ENCODE measurements around the gene DZIP1L.

DZIP1L gene

DNA sequence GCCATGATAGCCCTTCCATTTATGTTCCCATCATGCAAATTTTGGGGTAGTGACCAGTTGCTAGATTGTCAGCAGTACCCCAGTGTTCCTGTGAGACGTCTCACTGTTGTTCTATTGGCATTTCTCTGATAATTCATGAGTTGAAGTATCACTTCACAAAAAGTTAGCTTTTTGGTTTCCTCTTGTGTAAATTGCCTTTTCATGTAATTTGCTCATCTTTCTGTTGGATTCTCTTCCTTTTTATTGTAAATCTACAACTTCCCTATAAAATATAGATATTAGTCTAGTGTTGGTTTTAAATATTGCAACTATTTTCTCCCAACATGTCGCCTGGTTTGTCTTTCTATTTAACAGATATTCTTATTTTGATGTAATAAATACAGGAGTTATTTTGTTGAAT, 24.3 kb upstream of the DZIP1L start:
- no peak overlapping the region for H3K4me3 ChIP-seq (ENCODE audit: low read depth, low read length)
- TF ChIP-seq, protein P1, sequence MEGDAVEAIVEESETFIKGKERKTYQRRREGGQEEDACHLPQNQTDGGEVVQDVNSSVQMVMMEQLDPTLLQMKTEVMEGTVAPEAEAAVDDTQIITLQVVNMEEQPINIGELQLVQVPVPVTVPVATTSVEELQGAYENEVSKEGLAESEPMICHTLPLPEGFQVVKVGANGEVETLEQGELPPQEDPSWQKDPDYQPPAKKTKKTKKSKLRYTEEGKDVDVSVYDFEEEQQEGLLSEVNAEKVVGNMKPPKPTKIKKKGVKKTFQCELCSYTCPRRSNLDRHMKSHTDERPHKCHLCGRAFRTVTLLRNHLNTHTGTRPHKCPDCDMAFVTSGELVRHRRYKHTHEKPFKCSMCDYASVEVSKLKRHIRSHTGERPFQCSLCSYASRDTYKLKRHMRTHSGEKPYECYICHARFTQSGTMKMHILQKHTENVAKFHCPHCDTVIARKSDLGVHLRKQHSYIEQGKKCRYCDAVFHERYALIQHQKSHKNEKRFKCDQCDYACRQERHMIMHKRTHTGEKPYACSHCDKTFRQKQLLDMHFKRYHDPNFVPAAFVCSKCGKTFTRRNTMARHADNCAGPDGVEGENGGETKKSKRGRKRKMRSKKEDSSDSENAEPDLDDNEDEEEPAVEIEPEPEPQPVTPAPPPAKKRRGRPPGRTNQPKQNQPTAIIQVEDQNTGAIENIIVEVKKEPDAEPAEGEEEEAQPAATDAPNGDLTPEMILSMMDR (conservative IDR thresholded peaks at IDR 0.05; ENCODE audit: low read depth, low read length): no peak

DNA sequence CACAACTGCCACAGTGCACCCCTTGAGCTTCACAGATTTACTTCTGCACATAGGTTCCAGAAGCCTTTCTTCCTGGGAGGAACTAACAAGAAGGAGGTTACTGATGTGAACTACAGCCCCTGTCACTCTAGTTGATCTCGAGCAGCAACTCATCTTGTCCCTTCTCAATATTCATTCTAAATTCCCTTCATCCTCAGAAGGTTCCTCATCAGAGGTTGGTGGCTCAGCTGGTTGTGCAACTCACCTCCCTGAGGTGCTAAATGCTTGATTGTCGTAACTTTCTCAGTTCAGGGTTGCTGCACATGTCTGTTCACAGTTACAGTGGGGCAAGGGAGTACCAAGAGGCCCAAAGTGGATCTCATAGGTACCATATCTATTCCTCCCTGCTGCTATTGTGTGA, 22.5 kb upstream of the DZIP1L start:
- TF ChIP-seq, protein P1 (conservative IDR thresholded peaks at IDR 0.05; ENCODE audit: low read depth, low read length): no peak
- no peak overlapping the region for H3K4me3 ChIP-seq (ENCODE audit: low read depth, low read length)
- no peak for DNase-seq (ENCODE audit: low read depth)

More for the DNA sequence above, 24.3 kb upstream of the DZIP1L start:
- no peak for DNase-seq (ENCODE audit: low read depth)

DNA sequence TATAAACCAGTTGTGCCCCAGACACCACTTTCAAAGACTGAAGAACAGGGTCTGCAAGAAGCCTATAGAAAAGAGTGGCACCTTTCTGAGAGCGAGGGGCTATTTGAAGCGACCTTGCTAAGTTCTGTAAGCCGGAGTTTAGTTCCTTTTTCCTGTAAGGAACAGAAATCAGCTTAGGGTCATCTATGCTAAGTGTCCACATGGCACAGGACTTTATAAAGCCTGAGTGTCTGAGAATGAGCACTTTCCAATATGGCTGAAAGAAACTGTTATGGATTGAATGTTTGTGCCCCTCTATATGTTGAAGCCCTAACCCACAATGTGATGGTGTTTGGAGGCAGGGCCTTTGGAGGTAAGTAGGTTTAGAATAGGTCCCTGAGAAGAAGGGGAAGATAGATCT, 20.8 kb upstream of the DZIP1L start:
- no peak overlapping the region for H3K4me3 ChIP-seq (ENCODE audit: low read depth, low read length)
- TF ChIP-seq, protein P1 (conservative IDR thresholded peaks at IDR 0.05; ENCODE audit: low read depth, low read length): no peak
- DNase-seq (ENCODE audit: low read depth): no peak

DNA sequence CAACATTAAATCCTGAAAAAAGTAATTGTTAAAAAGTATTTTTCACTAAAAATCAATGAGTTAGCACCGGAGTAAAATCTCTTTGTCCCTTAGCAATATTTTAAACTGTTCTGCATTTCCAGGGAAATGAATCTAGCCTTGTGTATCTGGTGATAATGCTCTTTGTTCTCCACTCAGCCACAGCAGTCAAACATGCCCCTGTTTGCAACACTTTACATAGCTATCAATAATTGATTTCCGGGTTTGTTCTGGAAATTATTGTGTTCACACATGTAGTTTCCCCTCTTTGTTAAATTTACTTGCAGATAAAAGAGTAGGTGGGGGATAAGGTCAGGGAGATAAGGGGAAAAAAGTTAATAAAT, 20.4 kb upstream of the DZIP1L start:
- TF ChIP-seq, protein P1 (conservative IDR thresholded peaks at IDR 0.05; ENCODE audit: low read depth, low read length): no peak
- DNase-seq (ENCODE audit: low read depth): no peak
- no peak overlapping the region for H3K4me3 ChIP-seq (ENCODE audit: low read depth, low read length)

DNA sequence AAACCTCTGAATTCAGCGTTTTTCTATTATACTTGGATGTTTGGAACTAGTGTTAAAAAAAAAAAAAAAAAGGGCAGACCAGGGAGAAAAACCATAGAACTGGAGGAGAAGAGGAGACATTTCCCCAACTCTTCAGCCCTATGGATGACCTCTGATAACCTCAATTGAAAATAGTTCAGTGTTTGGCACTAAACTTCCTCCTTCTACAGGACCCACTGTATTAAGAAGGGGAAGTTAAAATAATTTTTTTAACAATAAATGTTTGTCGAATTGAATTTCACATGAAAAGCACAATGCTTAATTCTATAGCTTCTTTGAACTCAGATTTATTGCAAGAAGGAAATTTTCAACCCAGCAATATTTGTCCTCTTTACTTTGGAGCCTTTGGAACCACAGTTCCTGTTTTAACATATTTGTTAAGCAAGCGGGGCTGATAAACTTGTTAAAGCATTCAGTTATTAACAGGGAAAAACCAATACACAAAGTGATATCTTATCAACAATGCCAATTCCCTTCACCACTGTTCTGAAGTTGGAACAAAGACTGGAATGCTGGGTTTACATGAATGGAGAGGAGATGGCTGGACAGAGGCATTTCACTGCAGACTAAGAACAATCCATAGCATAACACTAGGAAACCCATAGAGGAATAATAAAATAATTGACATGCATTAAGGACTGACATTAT, 19.9 kb upstream of the DZIP1L start:
- H3K4me3 ChIP-seq (ENCODE audit: low read depth, low read length): no peak overlapping the region
- no peak for DNase-seq (ENCODE audit: low read depth)
- TF ChIP-seq, protein P1 (conservative IDR thresholded peaks at IDR 0.05; ENCODE audit: low read depth, low read length): no peak

DNA sequence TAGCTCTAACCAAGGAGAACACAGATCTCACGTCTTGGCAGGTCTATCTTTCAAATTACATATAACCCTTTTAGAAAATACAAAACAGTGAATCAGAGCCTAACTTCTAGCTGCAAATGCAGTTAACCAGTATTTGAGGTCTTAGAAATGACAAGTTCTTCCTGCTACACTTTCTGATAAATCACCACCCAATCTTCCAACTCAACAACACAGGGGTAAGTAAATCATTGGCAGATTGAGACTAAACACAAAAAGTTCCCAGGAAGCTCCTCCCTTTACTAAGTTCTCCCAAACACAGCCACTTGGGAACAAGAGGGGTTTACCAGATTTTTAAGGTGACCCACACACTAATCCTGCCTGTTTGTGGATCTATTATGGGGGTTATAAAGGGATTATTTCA, 16.8 kb upstream of the DZIP1L start, which contains the start of gene A4GNT:
Gene A4GNT, minus strand, starts transcription at position 152 of the 400 bp plus-strand sequence. CDS start 1,134 bp downstream, outside the sequence.
- no peak within 1 kb of the TSS for H3K4me3 ChIP-seq (ENCODE audit: low read depth, low read length)
- no peak for DNase-seq (ENCODE audit: low read depth)

More for the DNA sequence above, 16.8 kb upstream of the DZIP1L start, which contains the start of gene A4GNT:
- TF ChIP-seq, protein P1 (conservative IDR thresholded peaks at IDR 0.05; ENCODE audit: low read depth, low read length): no peak

All from choroid plexus epithelial cell (primary cell).